HUDEP-2 (cell line): ENCODE measurements around the gene OR52I1.

Experiments
- DNase-seq, 76 experiments: peaks; one replicate each; lab custom pipeline; 2025; ENCODE audit not compliant: unreplicated experiment in 76 of 76; lab: John Stamatoyannopoulos, UW

OR52I1 gene

DNA sequence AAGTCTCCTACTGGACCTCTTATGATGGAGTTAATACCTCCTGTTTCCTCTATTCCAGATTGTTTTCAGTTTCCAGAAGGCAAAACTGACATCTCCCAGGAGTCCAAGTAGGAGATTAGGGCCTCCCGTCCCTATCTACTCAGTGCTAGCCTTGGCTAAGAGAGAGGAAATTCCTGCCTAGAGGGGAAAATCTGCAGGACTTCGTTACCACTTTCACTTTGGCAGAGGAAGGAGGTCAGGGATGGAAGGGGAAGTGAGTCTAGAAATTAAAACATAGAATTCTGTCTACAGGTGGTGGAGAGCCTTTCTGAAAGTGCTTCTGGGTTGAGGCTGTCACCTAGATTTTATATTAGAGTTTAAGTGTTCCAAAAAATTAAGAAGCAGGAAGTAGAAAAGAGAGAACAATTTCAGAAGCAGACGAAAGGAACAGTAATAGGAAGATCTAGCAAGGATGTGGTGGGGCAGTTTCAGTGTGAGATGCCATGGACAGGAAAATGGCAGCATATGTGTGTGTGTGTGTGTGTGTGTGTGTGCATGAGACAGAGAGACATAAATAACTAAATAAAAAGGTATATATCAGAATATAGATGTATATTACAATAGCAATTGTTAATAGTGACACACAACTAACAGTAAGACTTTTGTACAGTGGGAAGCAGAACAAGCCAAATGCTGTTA lies 16.6 kb downstream of the OR52I1 start:
- no peak for DNase-seq

DNA sequence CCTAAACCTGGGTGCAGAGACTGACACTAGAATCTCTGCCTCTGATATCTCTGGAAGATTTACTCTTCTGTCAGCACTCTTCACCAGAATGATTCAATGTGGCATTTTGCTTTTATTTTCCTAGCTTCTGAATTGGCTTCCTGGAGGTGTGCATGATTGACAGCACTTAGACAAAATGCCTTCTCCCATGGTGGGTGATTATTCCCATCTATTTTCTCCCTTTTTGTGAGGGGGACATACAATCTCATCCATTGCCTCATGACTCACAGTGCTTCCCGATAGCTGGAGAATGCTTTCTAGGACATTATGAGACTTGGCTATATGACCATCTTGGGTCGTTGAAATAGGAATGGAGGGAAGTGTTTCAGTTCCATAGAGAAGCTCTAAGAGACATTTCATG lies 18.1 kb downstream of the OR52I1 start:
- DNase-seq, result no peak

GRCh38 chr11:4615856-4616444 lies 22.1 kb downstream of the OR52I1 start:
- no peak for DNase-seq

DNA sequence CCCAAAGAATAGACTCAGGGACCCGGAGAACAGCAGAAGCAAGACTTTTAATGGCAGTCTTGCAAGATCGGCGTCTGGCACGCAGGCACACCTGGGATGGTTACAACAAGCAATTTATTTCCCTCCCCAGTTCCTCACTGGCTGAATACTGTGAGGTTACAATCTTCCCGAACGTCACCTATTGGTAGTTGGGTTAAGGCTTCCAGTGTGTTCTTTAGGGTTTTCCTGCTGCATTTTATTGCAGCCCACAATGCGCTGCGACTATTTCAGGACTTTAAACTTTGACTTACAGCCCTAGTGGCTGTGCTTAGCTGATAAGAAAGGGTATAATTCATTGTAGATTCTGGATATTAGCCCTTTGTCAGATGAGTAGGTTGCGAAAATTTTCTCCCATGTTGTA lies 25.7 kb downstream of the OR52I1 start:
- DNase-seq, result no peak

DNA sequence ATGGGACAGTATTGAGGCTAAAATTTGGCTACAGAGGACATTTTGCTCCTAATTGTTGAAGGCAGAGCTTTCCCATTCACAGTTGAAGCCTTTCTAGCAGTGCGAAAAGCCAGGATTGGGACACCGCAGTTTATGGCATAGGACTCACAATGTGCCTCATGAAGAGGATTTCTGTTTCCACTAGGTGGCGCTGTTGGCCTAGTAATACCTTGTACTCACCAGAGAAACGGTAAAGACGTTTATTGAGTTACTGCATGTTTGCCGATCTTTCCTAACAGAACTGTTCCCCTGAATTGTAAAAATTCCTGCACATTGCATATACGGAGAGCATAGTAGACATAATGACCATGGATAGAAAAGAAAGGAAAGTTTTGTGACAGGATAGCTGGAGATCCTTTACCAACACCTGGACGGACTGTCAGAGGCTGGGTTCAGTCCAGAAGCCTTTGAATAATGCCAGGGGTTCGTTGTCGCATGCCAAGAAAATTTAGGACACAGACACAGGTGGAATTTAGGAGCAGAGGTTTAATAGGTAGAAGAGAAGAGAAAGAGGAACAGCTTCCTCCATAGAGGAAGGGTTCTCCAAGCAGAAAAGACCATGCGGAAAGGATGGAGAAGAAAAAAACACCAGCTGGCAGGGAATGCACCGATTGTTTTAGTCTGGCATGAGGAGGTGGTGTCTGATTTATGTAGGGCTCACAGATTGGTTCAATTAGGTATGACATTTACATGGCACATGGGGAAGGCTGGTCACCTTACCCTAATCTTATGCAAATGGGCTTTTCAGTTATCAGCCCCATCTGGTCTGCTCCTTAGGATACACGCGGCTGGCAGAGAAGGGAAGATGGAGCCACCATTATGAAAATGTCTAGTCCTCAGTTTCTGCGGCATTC lies 32.6 kb downstream of the OR52I1 start:
- peak in 65 of 76 experiments; percentile 3 to 80 (median 50) for DNase-seq

DNA sequence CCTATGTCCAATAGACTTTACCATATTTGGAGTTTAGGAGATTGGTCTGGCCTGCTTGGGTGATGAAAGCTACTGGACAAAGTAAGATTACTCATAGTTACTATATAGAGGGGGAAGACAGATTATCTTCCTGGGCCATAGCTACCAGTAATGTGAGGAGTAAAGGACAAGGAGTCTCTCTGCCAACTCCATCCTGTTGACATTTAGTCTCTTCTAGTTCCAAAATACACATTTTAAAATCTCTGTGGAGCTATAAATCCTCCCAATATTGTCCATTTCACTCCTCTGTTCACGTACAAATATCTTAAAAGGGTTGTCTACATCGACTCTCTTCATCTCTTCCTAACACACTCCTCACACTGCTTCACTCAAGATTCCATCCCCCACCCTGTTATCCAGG lies 42.3 kb downstream of the OR52I1 start:
- DNase-seq, result no peak

GRCh38 chr11:4636962-4637661 lies 43.3 kb downstream of the OR52I1 start, which contains the start of gene OR51D1:
TSS of gene OR51D1 (plus strand) at chr11:4637477. CDS start at chr11:4639791, 2,314 bp downstream.
- DNase-seq, result peak in 59 of 76 experiments; percentile 0 to 67 (median 29)

GRCh38 chr11:4637662-4638047 lies 43.8 kb downstream of the OR52I1 start:
- no peak for DNase-seq

- no peak for DNase-seq
Measured at GRCh38 chr11:4639931-4640330, 46.1 kb downstream of the OR52I1 start.

DNA sequence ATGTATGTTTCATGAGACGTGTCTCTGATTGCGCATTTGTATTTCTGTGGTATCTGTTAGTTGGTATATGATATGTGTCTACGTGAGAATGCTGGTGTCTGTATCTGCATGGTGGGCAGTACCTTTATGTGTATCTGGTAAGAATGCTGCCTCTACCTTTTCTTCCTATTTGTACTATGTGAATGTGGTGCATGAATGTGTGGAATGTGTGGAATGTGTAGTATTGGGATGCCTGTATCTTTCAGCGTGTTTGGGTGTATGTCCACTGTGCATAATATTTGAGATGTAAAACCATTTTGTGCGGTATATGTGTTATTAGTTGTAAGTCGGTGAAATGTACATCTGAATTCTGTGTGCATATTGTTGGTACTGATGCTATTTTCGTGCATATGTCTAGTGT lies 47.7 kb downstream of the OR52I1 start:
- DNase-seq, result no peak

GRCh38 chr11:4642043-4642442 lies 48.2 kb downstream of the OR52I1 start:
- DNase-seq, result no peak

DNA sequence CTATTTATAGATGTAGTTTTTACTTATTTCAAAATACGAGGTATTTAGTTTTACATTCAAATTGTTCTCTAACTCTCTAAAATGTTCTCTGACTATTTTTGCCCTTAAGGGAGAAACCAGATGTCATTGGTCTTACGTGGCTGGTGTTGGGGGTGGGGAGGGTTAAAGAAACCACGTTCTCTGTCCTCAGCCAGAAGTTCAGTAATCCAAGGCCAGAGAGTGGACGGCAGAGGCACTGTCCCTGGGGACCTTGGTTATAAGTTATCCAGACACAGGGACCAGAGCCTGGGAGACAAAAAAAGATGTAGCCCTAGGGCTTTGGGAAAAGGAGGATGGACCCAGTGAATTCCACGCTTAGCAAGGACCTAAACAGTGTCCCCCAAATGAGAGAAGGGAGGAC lies 49.2 kb downstream of the OR52I1 start:
- no peak for DNase-seq

DNA sequence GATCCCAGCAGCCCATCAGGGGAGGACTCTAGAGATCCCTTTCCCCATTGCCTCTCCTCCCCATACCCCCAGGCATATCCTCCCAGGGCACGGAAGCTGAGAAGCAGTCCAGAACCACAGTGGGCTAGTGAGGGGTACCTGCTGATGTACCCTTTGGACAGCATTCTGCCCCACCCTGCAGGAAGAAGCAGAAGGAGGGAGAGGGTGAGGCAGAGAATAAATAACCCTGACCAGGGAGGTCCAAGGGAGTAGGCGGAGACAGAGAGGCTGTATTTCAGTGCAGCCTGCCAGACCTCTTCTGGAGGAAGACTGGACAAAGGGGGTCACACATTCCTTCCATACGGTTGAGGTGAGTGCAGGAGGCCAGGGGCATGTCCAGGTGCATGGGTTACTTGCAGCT lies 49.8 kb downstream of the OR52I1 start, which contains the start of gene OR51E1:
Gene OR51E1, plus strand, starts transcription at position 301 of the 400 bp plus-strand sequence. CDS start 8,545 bp downstream, outside the sequence.
- DNase-seq, result no peak

DNA sequence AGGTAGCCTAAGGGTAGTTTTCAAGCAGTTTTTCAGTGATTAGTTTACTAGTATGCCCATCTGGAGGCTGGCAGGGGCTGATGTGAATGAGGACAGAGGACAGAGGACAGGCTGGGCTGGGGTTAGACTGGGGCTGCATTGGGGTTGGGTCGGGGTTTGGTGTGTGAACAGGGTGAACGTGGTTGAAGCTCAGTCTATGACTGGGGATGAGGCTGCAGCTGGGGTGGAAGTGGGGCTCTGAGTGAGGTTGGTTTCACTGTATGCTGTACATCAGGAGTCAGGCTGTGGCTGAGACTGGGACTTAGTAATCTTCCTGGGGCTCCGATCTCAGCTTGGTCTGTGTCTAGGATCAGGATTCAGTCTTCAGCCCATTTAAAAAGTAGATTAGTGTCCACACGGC lies 50.4 kb downstream of the OR52I1 start:
- DNase-seq, result no peak
